Right lung (tissue), 5 donors: Measurements from ENCODE around the gene TTLL9. TPM values are rescaled to one million over a fixed set of nuclear protein-coding genes. Genes with fewer than 3 reads are reported as not detected.

Source experiments
- DNase-seq, 2 donors: peaks; one replicate each; pipeline ENCODE4 v3.0.0-alpha.2; 2013
- polyA plus RNA-seq, 5 donors: library from polyadenylated mRNA; unstranded; fragments of 120-200 nt; gene quantifications; one replicate each; pipeline versions ENCODE4 v1.2.1 to v1.2.3, GENCODE V29; 2013; ENCODE audit warnings: inconsistent platforms in 1 of 5, low replicate concordance in 1 of 5; ENCODE audit not compliant: insufficient read length in 5 of 5, insufficient read depth in 1 of 5

Gene TTLL9
- polyA plus RNA-seq, 5 donors, result 1.9 to 5.5 (median 3.5) TPM

GRCh38 chr20:31945319-31945718 is 74.9 kb downstream of the TTLL9 start:
- no peak for DNase-seq

- DNase-seq, result no peak
Observed at GRCh38 chr20:31945785-31946184, 75.4 kb downstream of the TTLL9 start.

- DNase-seq, result no peak
Observed at GRCh38 chr20:31948008-31948407, 77.6 kb downstream of the TTLL9 start.

GRCh38 chr20:31949877-31950646 is 79.6 kb downstream of the TTLL9 start:
- no peak for DNase-seq

DNA sequence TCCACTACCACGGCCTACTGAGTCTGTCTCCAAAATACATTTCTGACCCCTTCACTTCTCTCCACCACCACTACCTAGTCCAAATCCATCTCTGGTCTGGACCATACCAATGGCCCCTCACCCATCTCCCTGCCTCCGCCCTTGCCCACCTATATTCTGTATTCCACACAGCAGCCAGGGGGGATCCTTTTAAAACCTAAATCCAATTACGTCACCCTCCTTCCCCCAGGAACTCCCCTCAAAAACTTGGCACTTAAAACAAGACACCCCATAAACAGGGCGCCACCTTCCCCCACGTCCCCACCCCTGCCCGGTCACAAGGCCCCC is 80.7 kb downstream of the TTLL9 start:
- no peak for DNase-seq

DNA sequence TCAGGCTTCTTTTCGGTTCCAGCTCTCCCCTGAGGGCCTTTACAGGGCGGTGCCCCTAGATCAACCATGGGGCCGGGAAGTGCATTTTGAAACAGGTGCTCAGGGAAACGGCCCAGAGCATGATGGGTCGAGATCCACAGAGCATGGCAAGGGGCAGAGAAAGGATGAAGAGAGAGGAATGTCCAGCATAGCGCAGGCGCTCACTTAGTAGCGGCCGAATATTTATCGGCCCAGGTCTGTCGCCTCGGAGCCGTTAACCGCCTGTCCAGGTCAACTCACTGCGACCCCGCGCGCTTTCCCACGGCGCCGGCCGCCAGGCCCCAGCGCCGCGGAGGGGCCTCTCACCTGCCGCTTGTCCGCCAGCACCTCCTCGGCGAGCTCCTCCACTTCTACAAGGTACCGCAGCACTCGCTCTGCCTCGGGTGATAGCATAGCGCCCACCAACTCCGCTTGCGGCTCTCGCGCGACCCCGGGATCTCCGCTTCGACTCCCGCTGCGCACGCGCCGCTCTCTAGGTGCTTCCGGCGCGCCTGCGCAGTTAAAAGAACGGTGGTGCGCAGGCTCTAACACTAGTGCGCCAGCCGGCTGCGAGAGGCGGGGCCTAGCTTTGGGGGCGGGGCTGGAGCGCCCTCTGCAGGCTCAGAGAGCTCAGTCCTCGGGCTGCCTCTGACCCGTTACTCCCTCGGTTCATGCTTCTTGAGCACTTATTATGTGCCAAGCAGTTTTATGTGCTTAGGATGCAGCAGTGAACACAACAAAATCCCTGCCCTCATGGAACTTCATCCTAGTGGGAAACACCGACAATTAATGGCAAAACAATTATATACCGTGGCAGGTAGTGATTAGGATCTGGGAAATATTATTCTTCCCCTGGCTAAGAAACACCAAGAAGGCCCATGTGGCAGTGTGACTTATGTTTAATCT is 81.4 kb downstream of the TTLL9 start, which contains the start of gene PDRG1:
Gene PDRG1 (minus strand): TSS at position 517 of the 924 bp plus-strand sequence. CDS start 85 bp downstream, at position 432.
- peak; percentile 95 to 96 for DNase-seq

DNA sequence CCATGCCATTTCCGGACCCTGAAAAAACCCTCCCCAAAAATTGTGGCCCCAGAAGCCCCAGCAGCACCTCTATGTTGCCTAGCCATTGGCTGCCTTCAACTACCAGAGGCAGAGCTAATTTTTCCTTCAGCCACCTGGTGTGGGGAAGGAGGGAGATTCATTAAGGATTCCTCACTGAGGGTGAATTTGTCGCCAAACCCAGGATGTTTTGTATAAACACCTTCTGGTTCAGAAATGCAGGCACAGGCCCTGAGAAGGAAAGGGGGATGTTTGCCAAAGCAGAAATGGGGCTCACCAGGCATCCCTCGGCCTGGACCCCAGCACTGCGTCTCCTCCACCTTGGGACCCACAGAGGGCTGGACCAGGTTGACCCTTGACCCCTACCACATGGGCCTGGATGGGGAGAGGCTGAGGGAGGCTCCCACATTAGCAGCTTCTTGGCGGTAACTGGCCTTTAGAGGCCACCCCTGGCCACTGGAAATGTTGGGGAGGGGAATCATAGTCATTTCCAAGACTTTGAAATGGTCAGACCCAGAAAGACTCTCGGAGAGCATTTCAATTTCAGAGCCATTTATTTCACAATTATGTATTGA is 83.2 kb downstream of the TTLL9 start:
- DNase-seq, result no peak

DNA sequence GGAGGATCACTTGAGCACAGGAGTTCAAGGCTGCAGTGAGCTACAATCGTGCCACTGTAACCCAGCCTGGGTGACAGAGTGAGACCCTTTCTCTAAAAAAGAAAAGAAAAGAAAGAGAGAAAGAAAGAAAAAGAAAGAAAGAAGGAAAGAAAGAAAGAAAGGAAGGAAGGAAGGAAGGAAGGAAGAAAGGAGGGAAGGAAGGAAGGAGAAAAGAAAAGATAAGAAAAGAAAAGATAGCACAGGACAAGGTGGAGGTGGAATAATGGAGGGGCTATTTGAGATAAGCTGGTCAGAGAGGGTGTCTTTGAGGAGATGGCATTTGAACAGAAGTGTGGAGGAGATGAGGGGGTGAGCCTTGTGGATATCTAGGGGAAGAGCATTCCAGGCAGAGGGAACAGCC is 84.1 kb downstream of the TTLL9 start:
- no peak for DNase-seq

GRCh38 chr20:31956556-31957526 is 86.4 kb downstream of the TTLL9 start:
- DNase-seq, result no peak

DNA sequence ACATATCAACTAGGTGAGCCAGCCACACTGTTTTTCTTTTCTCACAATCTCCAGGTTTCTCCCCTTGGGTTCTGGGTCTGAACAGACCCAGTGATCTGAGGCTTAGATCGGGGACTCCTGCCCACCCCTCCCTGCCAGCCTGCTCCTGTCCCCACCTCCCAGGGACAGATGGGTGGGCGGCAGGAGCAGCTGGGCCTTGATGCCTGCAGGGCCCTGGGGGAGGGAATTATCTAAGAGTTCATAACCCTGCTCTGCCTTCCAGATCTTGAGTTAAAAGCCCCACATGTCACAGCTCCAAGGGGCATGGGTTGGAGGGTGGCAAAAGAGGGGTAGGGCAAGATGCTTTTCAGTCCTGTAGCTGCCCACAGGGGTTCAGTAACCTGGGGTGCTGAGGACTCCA is 92.3 kb downstream of the TTLL9 start:
- DNase-seq, result no peak

GRCh38 chr20:31963889-31964288 is 93.5 kb downstream of the TTLL9 start:
- DNase-seq, result no peak

DNA sequence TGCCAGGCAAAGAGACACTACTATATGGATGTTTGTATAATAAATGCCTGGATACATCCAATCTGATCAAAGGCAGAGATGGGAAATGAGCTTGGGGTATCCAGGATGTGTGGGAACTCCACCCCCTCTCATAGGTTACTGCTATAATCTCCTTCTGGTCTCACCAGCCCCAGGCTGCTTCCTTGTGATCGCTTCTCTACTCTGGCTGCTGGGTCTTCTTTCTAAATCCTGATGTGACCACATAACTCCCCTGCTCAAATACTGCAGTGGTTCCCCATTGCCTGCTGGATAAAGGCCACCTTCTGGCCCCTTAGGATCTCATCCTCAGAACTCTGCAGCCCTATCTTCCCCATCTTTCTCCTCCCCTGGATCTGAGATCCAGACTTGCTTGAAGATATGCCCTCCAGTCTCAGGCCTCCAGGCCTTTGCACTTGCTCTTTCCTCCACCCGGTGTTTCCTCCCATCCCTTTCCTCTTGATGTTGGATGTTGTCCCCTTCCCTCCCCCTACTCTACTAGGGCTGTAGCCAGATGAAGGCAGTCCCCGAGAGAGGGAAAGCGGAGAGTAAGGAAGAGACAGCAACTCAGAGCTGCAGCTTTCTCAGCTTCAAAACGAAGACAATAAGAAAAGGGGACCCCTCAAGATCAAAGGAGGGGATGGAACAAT is 96.7 kb downstream of the TTLL9 start:
- DNase-seq, result no peak

DNA sequence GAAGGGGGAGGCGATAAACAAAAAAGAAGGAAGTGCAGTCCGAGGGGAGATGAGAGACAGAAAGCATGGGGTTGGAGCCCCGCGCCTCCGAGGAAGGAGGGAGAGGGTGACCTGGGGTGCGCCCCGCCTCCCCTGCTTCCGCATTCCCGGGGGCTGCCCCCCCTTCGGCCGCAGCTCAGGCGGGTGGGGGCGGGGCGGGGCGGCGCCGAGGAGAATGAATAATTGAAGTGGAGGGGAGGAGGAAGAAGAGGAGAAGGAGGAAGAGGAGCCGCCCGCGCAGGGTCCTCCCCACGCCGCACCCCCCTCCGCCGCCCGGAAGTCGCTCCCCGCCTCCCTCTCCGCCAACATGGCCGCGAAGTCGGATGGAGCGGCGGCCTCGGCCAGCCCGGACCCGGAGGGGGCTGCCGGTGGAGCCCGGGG is 97.4 kb downstream of the TTLL9 start, which contains the start of gene XKR7:
Gene XKR7 (plus strand): TSS at position 322 of the 420 bp plus-strand sequence. CDS start 25 bp downstream, at position 347.
- no peak for DNase-seq

DNA sequence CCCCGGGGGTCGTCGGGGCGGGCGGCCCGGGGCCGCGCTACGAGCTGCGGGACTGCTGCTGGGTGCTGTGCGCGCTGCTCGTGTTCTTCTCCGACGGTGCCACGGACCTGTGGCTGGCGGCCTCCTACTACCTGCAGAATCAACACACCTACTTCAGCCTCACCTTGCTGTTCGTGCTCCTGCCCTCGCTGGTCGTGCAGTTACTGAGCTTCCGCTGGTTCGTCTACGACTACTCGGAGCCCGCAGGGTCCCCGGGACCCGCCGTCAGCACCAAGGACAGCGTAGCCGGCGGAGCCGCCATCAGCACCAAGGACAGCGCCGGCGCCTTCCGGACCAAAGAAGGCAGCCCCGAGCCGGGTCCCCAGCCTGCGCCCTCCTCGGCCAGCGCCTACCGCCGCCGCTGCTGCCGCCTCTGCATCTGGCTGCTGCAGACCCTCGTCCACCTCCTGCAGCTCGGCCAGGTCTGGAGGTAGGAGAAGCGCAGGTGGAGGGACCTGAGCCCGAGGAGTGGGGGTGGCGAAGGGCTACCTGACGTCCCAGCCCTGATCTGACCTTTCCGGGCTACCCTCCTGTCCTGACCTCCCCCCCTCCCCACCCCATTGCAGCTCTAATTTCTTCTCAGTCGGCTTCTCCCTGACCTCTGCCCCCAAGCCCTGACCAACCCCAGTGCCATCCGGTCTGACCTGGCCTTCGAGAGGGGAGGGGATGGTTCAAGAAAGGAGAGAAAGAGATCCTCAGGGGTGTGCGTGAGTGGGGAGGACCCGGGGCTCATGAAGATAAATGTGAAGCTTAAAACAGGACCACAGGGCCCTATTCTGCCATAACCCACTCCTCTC is 98.1 kb downstream of the TTLL9 start:
- DNase-seq, result peak; percentile 79 to 86

DNA sequence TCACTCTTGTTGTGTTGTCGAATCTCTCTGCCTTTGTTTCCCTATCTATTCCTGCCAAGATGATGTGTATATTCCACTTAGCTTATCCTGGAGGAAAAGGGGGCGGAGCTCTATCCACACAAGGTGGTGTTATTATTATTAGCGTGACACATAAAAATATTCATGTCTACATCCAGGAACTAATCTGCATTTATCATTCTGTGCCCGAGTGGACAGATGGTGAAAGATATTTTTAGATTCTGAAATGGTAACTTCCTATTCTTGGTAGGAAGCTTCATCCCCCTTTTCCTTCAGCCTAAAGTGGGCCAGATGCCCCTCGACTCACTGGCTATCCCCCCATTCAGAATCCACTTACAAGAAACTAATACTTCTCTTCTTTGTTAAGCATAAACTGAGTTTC is 99.6 kb downstream of the TTLL9 start:
- no peak for DNase-seq

DNA sequence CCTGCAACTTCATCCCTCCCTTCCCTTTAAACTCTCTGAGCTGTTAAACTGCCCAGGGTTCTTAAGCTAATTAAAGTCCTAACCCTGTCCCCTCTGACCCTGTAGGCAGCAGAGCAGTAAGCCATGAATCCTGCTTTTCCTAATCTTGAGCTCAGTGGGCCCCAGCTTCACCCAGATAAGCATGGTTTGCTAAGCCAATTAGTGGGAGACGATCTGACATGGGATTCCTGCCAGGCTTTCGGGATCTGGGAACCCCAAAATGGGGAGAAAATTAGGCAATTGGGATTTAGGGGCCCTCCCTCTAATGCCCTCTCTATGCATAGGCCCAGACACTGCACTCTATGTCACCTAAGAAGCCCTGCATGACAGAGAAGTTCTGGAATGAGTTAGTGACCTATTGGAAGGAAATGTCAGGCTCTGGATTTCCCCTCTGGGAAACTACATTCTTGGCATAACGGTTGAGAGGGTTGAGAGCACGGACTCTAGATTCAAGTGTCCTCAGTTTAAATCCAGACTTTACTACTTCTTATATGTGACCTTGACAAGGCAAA is 102.1 kb downstream of the TTLL9 start:
- no peak for DNase-seq

- no peak for DNase-seq
Observed at GRCh38 chr20:31974296-31974695, 103.9 kb downstream of the TTLL9 start.

DNA sequence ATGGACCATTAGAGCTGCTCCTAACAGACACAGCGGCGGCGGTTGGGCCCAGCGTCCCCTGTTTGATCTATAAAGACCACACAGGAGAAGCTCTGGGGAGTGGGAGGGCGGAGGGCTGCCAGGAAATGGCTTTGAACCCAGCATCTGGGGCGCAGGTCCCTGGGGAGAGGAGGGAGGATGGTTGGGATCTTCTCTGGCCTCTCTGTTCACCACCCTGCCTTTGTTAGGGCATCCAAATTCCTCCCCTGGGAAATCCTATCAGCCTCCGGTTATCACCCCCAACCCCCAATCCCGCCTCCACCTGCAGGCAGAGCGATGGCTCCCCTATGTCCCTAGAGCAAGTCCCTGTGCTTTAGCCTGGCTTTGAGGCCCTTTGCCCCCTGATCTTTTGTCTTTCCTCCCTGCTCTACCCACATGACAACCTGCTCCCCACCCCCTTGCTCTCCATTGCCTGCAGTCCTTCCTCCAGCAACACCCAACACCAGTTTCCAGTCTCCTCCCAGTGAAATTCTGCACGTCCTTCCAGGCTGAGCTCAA is 104.6 kb downstream of the TTLL9 start:
- no peak for DNase-seq

DNA sequence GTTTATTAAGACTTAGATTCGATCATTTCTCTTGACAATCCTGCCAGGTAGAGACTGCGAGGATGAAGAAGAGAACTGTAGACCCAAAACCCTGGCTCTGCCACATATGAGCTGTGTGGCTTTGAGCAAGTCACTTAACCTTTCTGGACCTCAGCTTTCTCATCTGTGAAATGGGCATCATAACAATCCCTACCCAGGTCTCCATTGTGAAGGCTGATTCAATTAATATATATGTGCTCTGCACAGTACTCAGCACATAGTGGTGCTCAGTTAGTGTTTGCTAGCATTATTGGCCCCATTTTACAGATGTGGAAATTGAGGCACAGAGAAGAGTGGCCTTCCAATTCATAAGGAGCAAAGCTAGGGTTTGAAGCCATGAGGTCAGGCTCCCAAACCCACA is 105.4 kb downstream of the TTLL9 start:
- no peak for DNase-seq
